Activated CD8-positive, alpha-beta memory T cell treated with anti-CD3 and anti-CD28 coated beads, Interleukin-2, amount 10 ng/mL, durations not matched to agents 7 days and 5 days (primary cell): ENCODE data around the gene MCTP1. TPM values are rescaled to one million over a fixed set of nuclear protein-coding genes. Genes with fewer than 3 reads are reported as not detected.

Experiments used
- ATAC-seq: fragments of 150-1000 bp; cut with Tn5 transposase; one replicate; pipeline ENCODE4 v1.10.0; 2021; ENCODE audit warnings: moderate library complexity
- CTCF ChIA-PET: fragments of 350-600 bp; sonication (Branson Sonifier 250); formaldehyde crosslinking; loops from one replicate; lab custom pipeline; 2021; ENCODE audit warnings: antibody characterized with exemption; lab: Charles Lee
- DNase-seq: peaks from one replicate; pipeline ENCODE4 v3.0.0-alpha.2; 2020
- H3K27ac Mint-ChIP-seq: one replicate; pipeline ENCODE4 v1.8.0; 2021; ENCODE audit warnings: mild to moderate bottlenecking, mixed read lengths
- H3K27me3 Mint-ChIP-seq: one replicate; pipeline ENCODE4 v1.8.0; 2021; ENCODE audit warnings: mixed read lengths
- H3K36me3 Mint-ChIP-seq: one replicate; pipeline ENCODE4 v1.8.0; 2021; ENCODE audit warnings: mild to moderate bottlenecking, mixed read lengths
- H3K4me1 Mint-ChIP-seq: one replicate; pipeline ENCODE4 v1.8.0; 2021; ENCODE audit warnings: mixed read lengths
- H3K4me3 Mint-ChIP-seq: one replicate; pipeline ENCODE4 v1.8.0; 2021; ENCODE audit warnings: mild to moderate bottlenecking, moderate library complexity, mixed read lengths
- H3K9me3 Mint-ChIP-seq: one replicate; pipeline ENCODE4 v1.8.0; 2022; ENCODE audit warnings: low read depth, mixed read lengths
- total RNA-seq, 2 experiments: library from RNA; stranded (reverse); gene quantifications; one replicate each; pipeline ENCODE4 v1.2.3, GENCODE V29; 2021

The MCTP1 gene
- total RNA-seq, 2 experiments from 2014 or later = not detected

DNA sequence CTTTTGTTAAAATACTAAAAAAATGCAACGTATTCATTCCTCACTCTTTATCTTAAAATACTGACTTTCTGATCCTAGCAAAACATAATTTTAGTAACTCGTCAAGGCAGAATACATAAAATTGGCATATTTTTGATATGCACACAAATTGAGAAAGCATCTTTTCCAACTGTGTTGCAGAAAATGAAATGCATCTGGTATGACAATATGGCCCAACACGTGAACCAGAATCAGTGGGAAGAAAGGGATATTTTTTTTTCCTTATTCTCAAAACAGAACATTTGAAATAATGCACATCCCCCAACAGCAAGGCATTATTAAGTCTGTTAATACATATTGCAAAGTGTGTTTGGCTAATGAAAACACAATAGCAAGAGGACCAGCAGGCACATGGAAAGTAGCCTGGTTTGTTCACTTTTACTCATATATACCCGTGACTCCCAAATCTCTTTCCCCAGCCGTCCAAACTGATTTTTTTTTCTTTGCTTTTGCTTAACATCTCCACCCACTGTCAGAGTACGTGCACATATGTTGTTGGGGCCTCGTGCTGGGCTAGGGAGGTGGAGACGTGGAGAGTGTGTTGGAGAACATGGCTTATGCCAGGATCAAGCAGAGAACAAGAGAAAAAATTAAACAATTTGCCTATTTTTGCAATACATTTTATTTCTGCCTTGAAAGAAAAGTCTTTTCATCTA is 4.3 kb downstream of the MCTP1 start:
- Mint-ChIP-seq H3K27me3 (peaks cover 39% of the 10 kb centered on the region), H3K4me3 (no peak overlapping the region), H3K27ac (no peak overlapping the region), H3K9me3 (no peaks in the 10 kb centered on the region), H3K4me1 (peaks cover 11% of the 10 kb centered on the region), H3K36me3 (no peaks in the 10 kb centered on the region)
- no peak for ATAC-seq
- no peak for DNase-seq
- CTCF ChIA-PET = no interaction called here

- Mint-ChIP-seq H3K4me3 (no peak overlapping the region), H3K27ac (no peak overlapping the region), H3K27me3 (no peaks in the 10 kb centered on the region), H3K4me1 (no peaks in the 10 kb centered on the region), H3K36me3 (no peaks in the 10 kb centered on the region), H3K9me3 (no peaks in the 10 kb centered on the region)
- ATAC-seq (no peak), DNase-seq (no peak)
- CTCF ChIA-PET = no interaction called here
These were observed 10.9 kb downstream of the MCTP1 start for GRCh38 chr5:95274011-95274410.

- Mint-ChIP-seq H3K27me3 (peaks cover 3% of the 10 kb centered on the region), H3K4me1 (no peaks in the 10 kb centered on the region), H3K36me3 (no peaks in the 10 kb centered on the region), H3K27ac (no peak overlapping the region), H3K4me3 (no peak overlapping the region), H3K9me3 (no peaks in the 10 kb centered on the region)
- DNase-seq (no peak), ATAC-seq (no peak)
- CTCF ChIA-PET = no interaction called here
These were observed 12.5 kb downstream of the MCTP1 start for GRCh38 chr5:95272316-95272929.

- no peak overlapping the region for H3K4me3 Mint-ChIP-seq
- H3K27me3 Mint-ChIP-seq = peaks cover 3% of the 10 kb centered on the region
- ATAC-seq = no peak
- H3K36me3 Mint-ChIP-seq = no peaks in the 10 kb centered on the region
- DNase-seq = no peak
- H3K9me3 Mint-ChIP-seq = no peaks in the 10 kb centered on the region
- H3K4me1 Mint-ChIP-seq = no peaks in the 10 kb centered on the region
- no peak overlapping the region for H3K27ac Mint-ChIP-seq
- CTCF ChIA-PET = no interaction called here
These were observed 21.8 kb downstream of the MCTP1 start for GRCh38 chr5:95262933-95263660.

DNA sequence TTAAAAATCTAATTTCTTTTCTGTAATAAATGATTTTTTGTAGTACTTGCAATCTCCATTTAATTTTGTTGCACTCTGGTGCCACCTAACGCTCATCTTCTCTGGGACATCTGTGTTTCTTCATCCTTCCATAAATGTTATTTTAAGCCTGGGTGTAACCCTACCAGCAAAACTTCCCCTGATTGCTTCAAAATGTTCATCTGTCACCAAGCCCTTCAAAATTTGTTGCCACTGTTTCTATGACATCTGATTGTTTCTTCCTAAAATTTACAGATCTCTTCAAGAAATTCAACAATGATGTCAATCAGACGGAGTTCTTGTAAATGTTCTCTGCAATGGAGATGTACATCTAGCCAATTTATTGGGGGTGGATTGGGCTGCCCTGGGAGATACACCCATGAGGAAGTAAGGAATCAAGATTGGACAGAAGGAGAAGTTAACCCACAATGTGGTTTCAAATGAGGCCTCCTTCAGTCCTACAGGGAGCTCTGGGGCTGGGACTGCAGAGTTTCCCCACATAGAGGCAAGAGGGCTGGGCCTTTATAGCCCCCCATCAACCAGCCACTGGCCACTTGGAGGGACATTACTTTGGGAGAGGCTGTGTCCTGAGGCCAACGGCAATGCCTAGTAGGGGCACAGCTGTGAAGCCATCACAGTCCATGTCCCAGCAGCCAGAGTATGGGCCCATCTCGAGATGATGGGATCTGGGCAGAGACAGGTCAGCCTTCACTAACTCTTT is 23.3 kb downstream of the MCTP1 start:
- H3K27me3 Mint-ChIP-seq = no peaks in the 10 kb centered on the region
- CTCF ChIA-PET = interaction anchor here (0.9 kb wide), 1 partner anchor 23 kb away, joined by 3 read pairs; the partner anchor contains the start of gene MCTP1
- DNase-seq (no peak), ATAC-seq (no peak)
- no peaks in the 10 kb centered on the region for H3K4me1 Mint-ChIP-seq
- H3K36me3 Mint-ChIP-seq = no peaks in the 10 kb centered on the region
- no peaks in the 10 kb centered on the region for H3K9me3 Mint-ChIP-seq
- no peak overlapping the region for H3K27ac Mint-ChIP-seq
- H3K4me3 Mint-ChIP-seq = no peak overlapping the region

- CTCF ChIA-PET = no interaction called here
- Mint-ChIP-seq H3K27me3 (peaks cover 5% of the 10 kb centered on the region), H3K36me3 (no peaks in the 10 kb centered on the region), H3K9me3 (no peaks in the 10 kb centered on the region), H3K27ac (no peak overlapping the region), H3K4me1 (no peaks in the 10 kb centered on the region), H3K4me3 (no peak overlapping the region)
- no peak for ATAC-seq
- no peak for DNase-seq
These were observed 27.9 kb downstream of the MCTP1 start for GRCh38 chr5:95256991-95257390.

- Mint-ChIP-seq H3K36me3 (no peaks in the 10 kb centered on the region), H3K9me3 (no peaks in the 10 kb centered on the region), H3K27me3 (peaks cover 5% of the 10 kb centered on the region), H3K4me1 (no peaks in the 10 kb centered on the region), H3K27ac (no peak overlapping the region), H3K4me3 (no peak overlapping the region)
- ATAC-seq (no peak), DNase-seq (no peak)
- CTCF ChIA-PET = no interaction called here
These were observed 28.4 kb downstream of the MCTP1 start for GRCh38 chr5:95256446-95256845.

DNA sequence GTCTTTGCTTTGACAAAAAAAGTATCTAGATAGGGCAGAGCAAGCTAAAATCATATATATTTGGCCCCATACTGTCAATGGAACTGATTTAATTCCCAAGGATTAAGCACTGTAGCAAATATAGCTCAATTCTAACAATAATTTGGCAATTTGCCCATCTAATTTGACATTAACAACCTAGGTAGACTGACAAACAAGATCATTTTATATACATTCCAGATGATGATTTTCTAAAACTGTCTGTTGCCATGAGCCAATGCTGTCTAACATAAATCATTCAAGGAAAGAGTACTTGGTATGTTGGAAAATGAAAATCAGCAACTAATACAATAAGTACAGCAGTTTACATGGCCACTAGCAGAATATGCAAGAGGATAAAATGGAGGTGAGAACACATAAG is 32.1 kb downstream of the MCTP1 start:
- Mint-ChIP-seq H3K27me3 (peaks cover 5% of the 10 kb centered on the region), H3K9me3 (no peaks in the 10 kb centered on the region), H3K36me3 (no peaks in the 10 kb centered on the region), H3K4me1 (no peaks in the 10 kb centered on the region), H3K4me3 (no peak overlapping the region), H3K27ac (no peak overlapping the region)
- DNase-seq = no peak
- CTCF ChIA-PET = no interaction called here
- ATAC-seq = no peak

- Mint-ChIP-seq H3K4me3 (no peak overlapping the region), H3K4me1 (no peaks in the 10 kb centered on the region), H3K36me3 (no peaks in the 10 kb centered on the region), H3K27ac (no peak overlapping the region), H3K27me3 (peaks cover 5% of the 10 kb centered on the region), H3K9me3 (no peaks in the 10 kb centered on the region)
- no peak for ATAC-seq
- no peak for DNase-seq
- CTCF ChIA-PET = no interaction called here
These were observed 33.7 kb downstream of the MCTP1 start for GRCh38 chr5:95251185-95251584.

- Mint-ChIP-seq H3K27ac (no peak overlapping the region), H3K4me1 (no peaks in the 10 kb centered on the region), H3K27me3 (peaks cover 2% of the 10 kb centered on the region), H3K36me3 (no peaks in the 10 kb centered on the region), H3K9me3 (no peaks in the 10 kb centered on the region), H3K4me3 (no peak overlapping the region)
- CTCF ChIA-PET = no interaction called here
- DNase-seq (no peak), ATAC-seq (no peak)
These were observed 40.4 kb downstream of the MCTP1 start for GRCh38 chr5:95244479-95244878.

DNA sequence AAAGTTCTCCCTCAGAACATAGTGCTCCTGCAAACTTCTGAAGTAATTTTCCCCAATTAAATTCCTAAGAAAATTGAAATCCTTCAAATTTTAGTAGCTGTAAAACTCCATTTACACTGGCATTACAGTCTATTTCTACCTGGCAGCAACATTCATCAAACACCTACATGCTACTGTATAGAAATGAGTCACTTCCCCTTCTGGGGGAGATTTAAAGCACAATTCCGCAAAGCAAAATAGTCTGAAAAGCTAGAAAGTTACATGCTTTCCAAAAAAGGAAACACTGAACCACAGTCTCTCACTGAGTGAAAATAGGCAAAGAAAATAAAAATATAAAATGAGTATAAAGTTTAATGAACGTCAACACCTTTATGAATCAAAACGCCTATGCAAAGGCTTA is 43.3 kb downstream of the MCTP1 start:
- no peak overlapping the region for H3K27ac Mint-ChIP-seq
- H3K36me3 Mint-ChIP-seq = no peaks in the 10 kb centered on the region
- H3K4me3 Mint-ChIP-seq = no peak overlapping the region
- no peaks in the 10 kb centered on the region for H3K27me3 Mint-ChIP-seq
- no peaks in the 10 kb centered on the region for H3K4me1 Mint-ChIP-seq
- DNase-seq = no peak
- CTCF ChIA-PET = no interaction called here
- H3K9me3 Mint-ChIP-seq = no peaks in the 10 kb centered on the region
- no peak for ATAC-seq

DNA sequence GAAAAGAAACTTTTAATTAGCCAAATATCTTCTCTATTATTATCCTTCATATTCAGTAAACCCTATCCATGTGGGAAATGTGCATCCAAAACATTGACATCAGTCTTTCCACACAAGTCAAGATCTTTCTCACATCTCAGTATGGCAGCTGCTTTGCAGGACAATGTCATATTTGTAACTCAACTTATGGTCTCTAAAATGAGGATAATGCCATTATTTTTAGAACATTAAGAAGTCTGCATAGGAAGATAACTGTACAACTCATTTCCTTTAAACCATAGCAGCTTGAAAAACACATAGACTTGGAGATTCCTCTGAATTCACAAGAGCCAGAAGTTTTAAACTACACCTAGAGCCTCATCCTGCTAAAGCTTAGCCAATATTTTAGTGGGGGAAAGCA is 43.7 kb downstream of the MCTP1 start:
- no peaks in the 10 kb centered on the region for H3K27me3 Mint-ChIP-seq
- DNase-seq (no peak), ATAC-seq (no peak)
- CTCF ChIA-PET = no interaction called here
- no peaks in the 10 kb centered on the region for H3K36me3 Mint-ChIP-seq
- no peaks in the 10 kb centered on the region for H3K9me3 Mint-ChIP-seq
- H3K27ac Mint-ChIP-seq = no peak overlapping the region
- no peaks in the 10 kb centered on the region for H3K4me1 Mint-ChIP-seq
- no peak overlapping the region for H3K4me3 Mint-ChIP-seq

GRCh38 chr5:95238560-95239325 is 46.2 kb downstream of the MCTP1 start:
- DNase-seq (no peak), ATAC-seq (no peak)
- CTCF ChIA-PET = interaction anchor here (0.6 kb wide), 1 partner anchor 1667 kb away, joined by 6 read pairs; no protein-coding TSS in a partner anchor
- H3K4me1 Mint-ChIP-seq = no peaks in the 10 kb centered on the region
- no peak overlapping the region for H3K4me3 Mint-ChIP-seq
- no peaks in the 10 kb centered on the region for H3K9me3 Mint-ChIP-seq
- no peak overlapping the region for H3K27ac Mint-ChIP-seq
- no peaks in the 10 kb centered on the region for H3K27me3 Mint-ChIP-seq
- no peaks in the 10 kb centered on the region for H3K36me3 Mint-ChIP-seq
